ENCODE data around the gene CHD9NB. TPM values are rescaled to one million over a fixed set of nuclear protein-coding genes. Genes with fewer than 3 reads are reported as not detected.
A peak's percentile ranks its signal among the peaks of the same experiment; 100 is the strongest.

CHD9NB gene
- total and polyA plus RNA-seq, 9 of the 15 experiments (the other 6 are each of a cell fraction or from before 2014, with no cell fraction given): 0.06 to 0.10 (median 0.07) TPM; not detected in 6

GRCh38 chr16:53022374-53022773, 30.3 kb downstream of the CHD9NB start:
- no peaks in the 10 kb centered on the region for H3K79me2 ChIP-seq (ENCODE audit: control insufficient read depth, insufficient read depth, low read length)
- H3K4me3 ChIP-seq: no peak overlapping the region
- H2AFZ ChIP-seq (ENCODE audit: low read depth, low read length): no peak overlapping the region
- no peak overlapping the region for H3K9ac ChIP-seq (ENCODE audit: insufficient read depth in 1 of 2, low read depth in 2 of 2, low read length in 2 of 2)
- DNase-seq (ENCODE audit: extremely low read depth in 1 of 4, low spot score in 3 of 4): peak; percentile 61 to 68 (median 64)
- CTCF ChIA-PET (ENCODE audit: low intra/inter-chr PET ratio): interaction anchor here (2.1 kb wide), 1 partner anchor 831 kb away, joined by 9 read pairs; no protein-coding TSS in a partner anchor
- POLR2A ChIA-PET: no interaction called here
- H3K27me3 ChIP-seq (ENCODE audit: control insufficient read depth in 2 of 2, insufficient read depth in 2 of 2, low read length in 2 of 2): 0 out of 5 replicates have a peak, but pooled peaks cover 0 to 2% of the 10 kb centered on the region in 2 experiments
- 2% methylated on average over 5 of the region's 5 CpGs for WGBS (ENCODE audit: insufficient coverage, low coverage, missing lambda C conversion rate)
- H4K20me1 ChIP-seq (replicated peaks; ENCODE audit: control insufficient read depth, insufficient read depth, low read length): no peaks in the 10 kb centered on the region
- H3K4me1 ChIP-seq (replicated peaks in 1 of 2; ENCODE audit: control insufficient read depth in 2 of 2, insufficient read depth in 2 of 2, low read length in 2 of 2): no peaks in the 10 kb centered on the region; a peak in 3 of 5 replicates
- peak; percentile 94 for ATAC-seq
- in situ Hi-C loops (cut with MboI): no loop called here
- peaks cover 2% of the 10 kb centered on the region for H3K9me1 ChIP-seq (ENCODE audit: control insufficient read depth, insufficient read depth, low read length)
- H3K9me3 ChIP-seq (replicated peaks; ENCODE audit: control insufficient read depth, insufficient read depth, low read depth, low read length): no peaks in the 10 kb centered on the region
- BruUV-seq (replicated peaks): no TSS peak
- intact Hi-C loops (cut with micrococcal nuclease): loop anchor here (1.0 to 10.0 kb wide), 4 partner anchors 46 to 1258 kb away; no protein-coding TSS in a partner anchor
- no peak overlapping the region for H3K4me2 ChIP-seq (ENCODE audit: insufficient read depth, low read length)
- peak; percentile 75 for FAIRE-seq
- H3K36me3 ChIP-seq (ENCODE audit: control insufficient read depth, insufficient read depth, low read length): no peaks in the 10 kb centered on the region
- H3K27ac ChIP-seq (ENCODE audit: extremely low read depth, low read depth, low read length): no peak overlapping the region
- TF ChIP-seq CTCF (IDR thresholded peaks at IDR 0.05 in 2 of 3, conservative IDR thresholded peaks at IDR 0.05 in 1 of 3; ENCODE audit: insufficient read depth in 2 of 3, low read depth in 1 of 3, low read length in 3 of 3) (peak; percentile 61 to 81 (median 65)), SMC3 (conservative IDR thresholded peaks at IDR 0.05; ENCODE audit: insufficient read depth, low read depth, low read length) (peak; percentile 60), DEAF1 (CRISPR knock-in tag; IDR thresholded peaks at IDR 0.05) (peak; percentile 48; the same call in 1 of the 2 replicates), E2F8 (IDR thresholded peaks at IDR 0.05; ENCODE audit: low read depth, partially characterized antibody) (no peak), RAD21 (CRISPR knock-in tag; conservative IDR thresholded peaks at IDR 0.05 in 1 of 2, IDR thresholded peaks at IDR 0.05 in 1 of 2) (peak; percentile 67 to 82), YY1 (IDR thresholded peaks at IDR 0.05; ENCODE audit: borderline replicate concordance in 1 of 3, control insufficient read depth in 1 of 3, extremely low read depth in 1 of 3, insufficient read depth in 3 of 3, insufficient read length in 1 of 3, insufficient replicate concordance in 2 of 3, low read depth in 1 of 3, low read length in 2 of 3) (peak in 1 of 3 experiments; percentile 22), ZNF232 (CRISPR knock-in tag; IDR thresholded peaks at IDR 0.05) (no peak)

Data from K562 (cell line).